HG03354 (cell line): ENCODE measurements around the gene WTAP.
"Not testable (repeated sequence)": the region's sequence is repeated elsewhere in the genome, so short reads cannot be mapped to it uniquely, and the experiment has no call there.

Source experiments
- ATAC-seq: cut with Tn5 transposase; IDR thresholded peaks from one replicate; pipeline ENCODE4 v1.9.1; 2021; ENCODE audit warnings: mild to moderate bottlenecking; ENCODE audit not compliant: unreplicated experiment, poor library complexity, severe bottlenecking

The WTAP gene

DNA sequence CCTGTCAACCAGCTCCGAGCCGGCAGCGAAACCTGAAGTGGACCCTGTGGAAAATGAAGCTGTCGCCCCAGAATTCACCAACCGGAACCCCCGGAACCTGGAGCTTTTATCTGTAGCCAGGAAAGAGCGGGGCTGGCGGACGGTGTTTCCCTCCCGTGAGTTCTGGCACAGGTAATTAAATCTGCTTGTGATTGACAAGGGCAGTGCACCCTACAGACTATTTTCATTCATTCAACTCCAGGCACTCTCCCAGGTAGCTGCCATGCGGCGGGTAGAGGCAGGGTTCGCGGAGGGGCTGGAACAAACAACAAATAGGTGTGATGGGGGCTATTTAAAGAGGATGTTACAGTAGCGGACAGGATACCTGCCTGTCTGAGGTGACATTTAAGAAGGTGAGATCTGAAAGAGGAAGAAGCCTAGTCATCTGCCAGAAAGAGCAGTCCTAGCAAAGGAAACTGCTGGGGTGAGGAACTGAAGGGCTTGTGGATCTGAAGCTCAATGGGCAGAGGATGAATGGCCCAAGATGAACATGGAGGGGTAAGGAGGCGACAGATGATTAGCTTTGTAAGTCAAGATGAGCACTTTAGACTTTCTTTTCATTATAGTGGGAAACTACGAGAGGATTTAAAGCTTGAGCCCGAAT is 63.8 kb downstream of the WTAP start:
- no peak for ATAC-seq

- not testable (repeated sequence) for ATAC-seq
These were observed 67.7 kb downstream of the WTAP start for GRCh38 chr6:159794976-159795375.

GRCh38 chr6:159797554-159797953 is 70.2 kb downstream of the WTAP start:
- ATAC-seq = no peak

DNA sequence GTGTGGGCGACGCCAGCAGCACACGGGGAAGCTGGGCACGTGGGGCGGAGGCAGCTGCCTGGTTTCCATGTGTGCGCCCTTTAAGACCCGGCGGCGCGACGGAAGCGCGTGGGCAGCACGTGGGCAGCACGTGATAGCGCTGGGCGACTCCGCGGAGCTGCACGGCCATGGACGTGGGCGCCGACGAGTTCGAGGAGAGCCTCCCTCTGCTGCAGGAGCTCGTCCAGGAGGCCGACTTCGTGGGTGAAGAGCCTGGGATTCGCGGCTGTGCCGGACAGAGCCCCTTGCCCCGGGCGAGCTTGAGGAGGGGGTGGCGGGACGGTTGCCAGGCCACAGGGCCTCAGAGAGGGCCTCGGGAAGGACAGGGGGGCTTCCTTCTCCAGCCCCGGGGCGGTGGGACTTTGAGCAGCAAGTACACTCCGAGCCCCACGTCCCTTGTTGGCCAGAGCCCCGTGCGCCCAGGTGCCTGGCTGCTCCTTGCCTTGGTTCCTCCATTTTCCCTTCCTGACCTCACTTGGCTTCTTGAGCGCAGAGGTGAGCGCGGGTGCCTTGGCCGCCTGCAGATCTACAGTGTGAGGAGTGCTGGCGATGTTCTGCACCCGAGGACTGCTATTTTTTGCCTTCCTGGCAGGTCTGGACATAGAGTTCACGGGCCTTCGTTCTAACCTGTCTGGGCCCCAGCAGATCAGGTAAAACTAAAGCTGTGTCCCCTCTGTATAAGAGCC is 73.0 kb downstream of the WTAP start, which contains the start of gene PNLDC1:
Gene PNLDC1, plus strand, starts transcription at position 136 of the 725 bp plus-strand sequence. Its CDS starts 32 bp downstream, at position 168.
- no peak for ATAC-seq

- ATAC-seq = no peak
These were observed 74.6 kb downstream of the WTAP start for GRCh38 chr6:159801935-159802334.

DNA sequence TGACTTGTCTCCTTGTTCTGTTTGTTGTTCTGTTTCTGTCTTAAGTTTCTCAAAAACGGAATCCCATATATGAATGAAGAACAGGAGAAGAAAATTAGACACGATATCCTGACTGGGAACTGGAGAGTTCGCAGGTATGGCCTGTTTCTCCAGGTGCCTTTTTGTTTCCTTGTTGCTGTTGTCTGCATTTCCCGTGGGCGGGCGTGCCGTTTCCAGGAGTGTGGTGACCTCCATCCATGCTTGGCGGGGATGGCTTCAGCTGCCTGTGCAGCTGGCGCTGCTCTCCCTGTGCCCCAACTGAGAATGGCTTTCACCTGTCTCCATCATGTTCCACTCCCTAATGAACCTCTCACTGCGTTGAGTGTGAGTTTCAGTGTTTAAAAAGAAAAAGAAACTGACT is 77.2 kb downstream of the WTAP start:
- ATAC-seq = no peak

DNA sequence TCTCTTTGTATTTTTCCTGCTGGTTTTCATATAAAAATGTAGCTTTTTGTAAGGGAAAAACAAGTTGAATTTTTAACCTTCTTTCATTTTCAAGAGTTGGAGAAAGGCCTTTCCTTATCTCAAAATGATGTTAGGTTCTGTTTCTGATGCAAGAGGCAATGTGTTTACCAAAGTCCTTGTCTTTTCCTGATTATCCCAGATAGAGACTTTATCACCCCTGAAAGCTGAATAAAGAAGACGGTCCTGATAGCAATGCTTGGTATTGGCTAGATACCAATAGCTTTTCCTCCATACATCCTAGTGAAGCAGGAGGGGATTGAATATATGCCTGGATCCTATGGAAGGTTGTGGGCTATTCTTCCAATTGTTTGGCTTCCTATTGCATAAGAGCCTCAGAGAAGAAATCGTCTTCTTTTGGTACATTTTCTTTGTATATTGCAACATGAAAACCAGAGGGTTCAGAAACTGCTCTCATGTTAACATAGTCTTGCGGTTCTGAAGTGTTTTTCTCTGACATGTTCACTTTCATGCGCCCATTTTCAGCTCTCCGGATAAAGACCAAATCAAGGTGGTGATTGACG is 78.2 kb downstream of the WTAP start:
- no peak for ATAC-seq
